Liver (tissue), 9 donors: ENCODE results near the gene CCDC134. TPM values are rescaled to one million over a fixed set of nuclear protein-coding genes. Genes with fewer than 3 reads are reported as not detected.
"Not testable (repeated sequence)": the region's sequence is repeated elsewhere in the genome, so short reads cannot be mapped to it uniquely, and the experiment has no call there.

Experiments used
- DNase-seq: peaks from one replicate; pipeline ENCODE4 v3.0.0-alpha.2; 2017; ENCODE audit warnings: low spot score
- H3K27ac ChIP-seq, 2 donors: one replicate each; pipeline ENCODE4 v1.7.0; 2013; ENCODE audit warnings: inconsistent platforms in 2 of 2, low read length in 2 of 2, control low read depth in 1 of 2, low read depth in 1 of 2, mild to moderate bottlenecking in 1 of 2
- H3K27me3 ChIP-seq, 4 donors: one replicate each; pipeline versions ENCODE4 v1.6.1 to v1.7.0; 2013; ENCODE audit warnings: low read length in 3 of 4, inconsistent platforms in 1 of 4, mild to moderate bottlenecking in 1 of 4, moderate library complexity in 1 of 4; ENCODE audit not compliant: control insufficient read depth in 4 of 4, insufficient read depth in 4 of 4
- H3K36me3 ChIP-seq, 4 donors: one replicate each; pipeline versions ENCODE4 v1.6.1 to v1.7.0; 2013; ENCODE audit warnings: low read length in 3 of 4, mild to moderate bottlenecking in 3 of 4, low read depth in 1 of 4, moderate library complexity in 1 of 4; ENCODE audit not compliant: control insufficient read depth in 4 of 4, insufficient read depth in 3 of 4
- H3K4me1 ChIP-seq, 4 donors: one replicate each; pipeline versions ENCODE4 v1.6.1 to v1.7.0; 2013; ENCODE audit warnings: low read length in 3 of 4, mild to moderate bottlenecking in 3 of 4, moderate library complexity in 1 of 4; ENCODE audit not compliant: control insufficient read depth in 4 of 4, insufficient read depth in 4 of 4
- H3K4me3 ChIP-seq, 3 donors: one replicate each; pipeline versions ENCODE4 v1.6.1 to v1.7.0; 2013; ENCODE audit warnings: low read length in 3 of 3, control low read depth in 1 of 3, low read depth in 1 of 3, mild to moderate bottlenecking in 1 of 3
- H3K9ac ChIP-seq, 2 donors: one replicate each; pipeline ENCODE4 v1.7.0; 2013; ENCODE audit warnings: low read length in 2 of 2, mild to moderate bottlenecking in 2 of 2, moderate library complexity in 2 of 2, control low read depth in 1 of 2, low read depth in 1 of 2
- H3K9me3 ChIP-seq, 4 donors: one replicate each; pipeline versions ENCODE4 v1.6.1 to v1.7.0; 2013; ENCODE audit warnings: low read length in 3 of 4; ENCODE audit not compliant: control insufficient read depth in 4 of 4
- CTCF ChIP-seq: fragments of 150-350 bp; IDR thresholded peaks from 2 replicates; pipeline ENCODE4 v1.5.1; 2017; ENCODE audit warnings: improper control_type of control experiment, low read depth, low read length; ENCODE audit not compliant: missing input control
- EGR1 ChIP-seq, 2 donors: IDR thresholded peaks; 2 replicates each; pipeline ENCODE4 v1.6.1; 2016 to 2018; ENCODE audit warnings: antibody characterized with exemption in 2 of 2, low read depth in 2 of 2
- FOXA1 ChIP-seq: IDR thresholded peaks from 2 replicates; pipeline ENCODE4 v1.6.1; 2016; ENCODE audit warnings: antibody characterized with exemption
- FOXA2 ChIP-seq: IDR thresholded peaks from 2 replicates; pipeline ENCODE4 v1.6.1; 2016; ENCODE audit warnings: antibody characterized with exemption
- HNF4A ChIP-seq, 2 donors: conservative IDR thresholded peaks; 2 replicates each; pipeline ENCODE4 v1.6.1; 2016; ENCODE audit warnings: antibody characterized with exemption in 2 of 2, mild to moderate bottlenecking in 2 of 2
- HNF4G ChIP-seq: IDR thresholded peaks from 2 replicates; pipeline ENCODE4 v1.6.1; 2016; ENCODE audit warnings: antibody characterized with exemption
- JUND ChIP-seq, 2 donors: IDR thresholded peaks; 2 replicates each; pipeline ENCODE4 v1.6.1; 2016; ENCODE audit warnings: antibody characterized with exemption in 2 of 2
- MAX ChIP-seq: IDR thresholded peaks from 2 replicates; pipeline ENCODE4 v1.6.1; 2016; ENCODE audit warnings: antibody characterized with exemption
- NR2F2 ChIP-seq: IDR thresholded peaks from 2 replicates; pipeline ENCODE4 v1.6.1; 2016; ENCODE audit warnings: antibody characterized with exemption
- RAD21 ChIP-seq, 2 donors: IDR thresholded peaks; 2 replicates each; pipeline ENCODE4 v1.6.1; 2016; ENCODE audit warnings: antibody characterized with exemption in 2 of 2, mild to moderate bottlenecking in 2 of 2
- REST ChIP-seq: IDR thresholded peaks from 2 replicates; pipeline ENCODE4 v1.6.1; 2016; ENCODE audit warnings: antibody characterized with exemption, mild to moderate bottlenecking
- RXRA ChIP-seq, 2 donors: IDR thresholded peaks; 2 replicates each; pipeline ENCODE4 v1.6.1; 2017 to 2018; ENCODE audit warnings: antibody characterized with exemption in 2 of 2, mild to moderate bottlenecking in 1 of 2
- SP1 ChIP-seq: IDR thresholded peaks from 2 replicates; pipeline ENCODE4 v1.6.1; 2018; ENCODE audit warnings: antibody characterized with exemption, mild to moderate bottlenecking
- TAF1 ChIP-seq: conservative IDR thresholded peaks from 2 replicates; pipeline ENCODE4 v1.6.1; 2016; ENCODE audit warnings: antibody characterized with exemption, mild to moderate bottlenecking
- YY1 ChIP-seq: IDR thresholded peaks from 2 replicates; pipeline ENCODE4 v1.6.1; 2016; ENCODE audit warnings: antibody characterized with exemption, mild to moderate bottlenecking
- ZBTB33 ChIP-seq: IDR thresholded peaks from 2 replicates; pipeline ENCODE4 v1.6.1; 2016; ENCODE audit warnings: antibody characterized with exemption
- WGBS: extraction: QIAGEN DNeasy Blood & Tissue Kit; methylation state at CpG from one replicate; pipeline ENCODE4 v1.1.7; 2013; 5-methylcytosine and 5-hydroxymethylcytosine counted together
- polyA plus RNA-seq, 2 donors: library from polyadenylated mRNA; stranded (reverse) in 1 of 2; unstranded in 1 of 2; fragments of 200-250 nt in 1 of 2; fragments of >200 nt in 1 of 2; fragmentation: Nextera tagmentation in 1 of 2; extraction: Ambion mirVana in 1 of 2; gene quantifications; one replicate each; pipeline versions ENCODE4 v1.2.1 to v1.2.3, GENCODE V29; 2013 to 2015
- total RNA-seq, 2 donors: library from RNA; depleted of rRNA; stranded (reverse); fragments of >200 nt; gene quantifications; one replicate each; pipeline ENCODE4 v1.2.3, GENCODE V29; 2014
- donor health status: healthy.
- donor health status: healthy.
- donor health status: healthy.
- donor health status: healthy.
- donor health status: healthy.

The CCDC134 gene
- total and polyA plus RNA-seq, 4 donors: 2.0 to 13.2 (median 6.4) TPM

- H3K27ac ChIP-seq: peak overlapping the region; percentile 67 to 79
- not testable (repeated sequence) for H3K9me3 ChIP-seq, DNase-seq, H3K4me3 ChIP-seq, H3K9ac ChIP-seq, H3K27me3 ChIP-seq
- H3K36me3 ChIP-seq: peaks cover 0 to 14% (median 4%) of the 10 kb centered on the region in 4 donors
- peaks cover 0 to 33% (median 10%) of the 10 kb centered on the region in 4 donors for H3K4me1 ChIP-seq
- peak; percentile 22 to 50 for TF ChIP-seq JUND (IDR thresholded peaks at IDR 0.05)
- peak; percentile 68 to 69 for TF ChIP-seq HNF4A (conservative IDR thresholded peaks at IDR 0.05)
- peak; percentile 45 for TF ChIP-seq MAX
- peak; percentile 52 for TF ChIP-seq SP1
- TF ChIP-seq RAD21 (IDR thresholded peaks at IDR 0.05): peak in 1 of 2 donors; percentile 28
- TF ChIP-seq RXRA (IDR thresholded peaks at IDR 0.05): peak; percentile 78 to 81
- TF ChIP-seq REST: peak; percentile 26
- TF ChIP-seq EGR1 (IDR thresholded peaks at IDR 0.05; ENCODE audit: low read depth in 2 of 2): peak in 1 of 2 donors; percentile 15
- TF ChIP-seq YY1: peak; percentile 51
- WGBS: 40% methylated on average over 8 of the region's 8 CpGs
Observed at GRCh38 chr22:41835462-41835861, 35.0 kb downstream of the CCDC134 start.

GRCh38 chr22:41836551-41836950 is 36.1 kb downstream of the CCDC134 start:
- 96% methylated on average over 2 of the region's 2 CpGs for WGBS
- no peak for TF ChIP-seq CTCF
- no peak for TF ChIP-seq ZBTB33
- TF ChIP-seq FOXA1: no peak
- TF ChIP-seq TAF1: no peak
- TF ChIP-seq REST: no peak
- no peak for TF ChIP-seq YY1
- TF ChIP-seq FOXA2: no peak
- TF ChIP-seq HNF4G: no peak
- TF ChIP-seq SP1: no peak
- TF ChIP-seq NR2F2: no peak
- no peak for TF ChIP-seq HNF4A (conservative IDR thresholded peaks at IDR 0.05)

More at GRCh38 chr22:41836551-41836950, 36.1 kb downstream of the CCDC134 start:
- Histone ChIP-seq H3K36me3 (peaks cover 0 to 14% (median 4%) of the 10 kb centered on the region in 4 donors), H3K27ac (no peak overlapping the region), H3K9ac (no peak overlapping the region), H3K4me1 (peaks cover 6 to 43% (median 18%) of the 10 kb centered on the region in 4 donors), H3K4me3 (no peak overlapping the region), H3K27me3 (no peaks in the 10 kb centered on the region), H3K9me3 (no peaks in the 10 kb centered on the region)
- no peak for DNase-seq
